CD4-positive, alpha-beta memory T cell (primary cell): ENCODE data around the gene RALGDS. TPM values are rescaled to one million over a fixed set of nuclear protein-coding genes. Genes with fewer than 3 reads are reported as not detected.
"Not testable (repeated sequence)": the region's sequence is repeated elsewhere in the genome, so short reads cannot be mapped to it uniquely, and the experiment has no call there.

Source experiments
- CTCF ChIA-PET: fragments of 350-600 bp; sonication (Branson Sonifier 250); formaldehyde crosslinking; loops from one replicate; lab custom pipeline; 2021; ENCODE audit warnings: inconsistent platforms; ENCODE audit not compliant: partially characterized antibody; lab: Charles Lee
- POLR2A ChIA-PET: fragments of 350-600 bp; sonication (Branson Sonifier 250); formaldehyde crosslinking; loops from one replicate; lab custom pipeline; 2021; ENCODE audit not compliant: partially characterized antibody; lab: Charles Lee
- DNase-seq, 5 donors: peaks; one replicate each; pipeline versions ENCODE4 v3.0.0 to v3.0.0-alpha.2; 2020 to 2022; ENCODE audit warnings: mixed read lengths in 1 of 5
- H3K27ac ChIP-seq: one replicate; pipeline ENCODE4 v1.7.0; 2013; ENCODE audit warnings: low read depth, low read length
- H3K27me3 ChIP-seq: 2 replicates; pipeline ENCODE4 v1.7.0; 2013; ENCODE audit warnings: mild to moderate bottlenecking, low read length, moderate library complexity; ENCODE audit not compliant: insufficient read depth
- H3K36me3 ChIP-seq: 2 replicates; pipeline ENCODE4 v1.7.0; 2013; ENCODE audit warnings: mild to moderate bottlenecking, low read length, moderate library complexity; ENCODE audit not compliant: insufficient read depth
- H3K4me1 ChIP-seq: 2 replicates; pipeline ENCODE4 v1.7.0; 2013; ENCODE audit warnings: mild to moderate bottlenecking, low read length, moderate library complexity; ENCODE audit not compliant: insufficient read depth
- H3K4me3 ChIP-seq, 2 donors: one replicate each; pipeline ENCODE4 v1.7.0; 2013; ENCODE audit warnings: low read length in 2 of 2, mild to moderate bottlenecking in 1 of 2
- H3K9me3 ChIP-seq, 2 donors: one replicate each; pipeline ENCODE4 v1.7.0; 2013; ENCODE audit warnings: low read length in 2 of 2, control low read depth in 1 of 2; ENCODE audit not compliant: control insufficient read depth in 1 of 2
- H3K27ac Mint-ChIP-seq, 7 donors: one replicate each; pipeline ENCODE4 v1.8.0; 2020 to 2021; ENCODE audit warnings: mixed read lengths in 7 of 7, mild to moderate bottlenecking in 6 of 7, inconsistent platforms in 3 of 7, moderate library complexity in 3 of 7
- H3K27me3 Mint-ChIP-seq, 2 donors: one replicate each; pipeline ENCODE4 v1.8.0; 2020 to 2021; ENCODE audit warnings: mixed read lengths in 2 of 2
- H3K36me3 Mint-ChIP-seq, 2 donors: one replicate each; pipeline ENCODE4 v1.8.0; 2020 to 2021; ENCODE audit warnings: mixed read lengths in 2 of 2, inconsistent platforms in 1 of 2, mild to moderate bottlenecking in 1 of 2
- H3K4me1 Mint-ChIP-seq, 4 donors: one replicate each; pipeline ENCODE4 v1.8.0; 2020 to 2021; ENCODE audit warnings: mixed read lengths in 4 of 4, mild to moderate bottlenecking in 1 of 4
- H3K4me3 Mint-ChIP-seq, 8 donors: one replicate each; pipeline ENCODE4 v1.8.0; 2020 to 2021; ENCODE audit warnings: mixed read lengths in 8 of 8, mild to moderate bottlenecking in 7 of 8, moderate library complexity in 6 of 8, inconsistent platforms in 3 of 8
- H3K9me3 Mint-ChIP-seq, 8 donors: one replicate each; pipeline ENCODE4 v1.8.0; 2020 to 2021; ENCODE audit warnings: mixed read lengths in 8 of 8, mild to moderate bottlenecking in 5 of 8, inconsistent platforms in 3 of 8, moderate library complexity in 1 of 8
- intact Hi-C: fragments of 100-400 bp; cut with micrococcal nuclease; formaldehyde crosslinking; loops from one replicate; pipeline ENCODE4 v1.15.1; 2023
- polyA plus RNA-seq, 2 donors: library from polyadenylated mRNA; unstranded; fragments of 300-500 nt; fragmentation: Illumina TruSeq; gene quantifications; one replicate each; pipeline ENCODE4 v1.2.3, GENCODE V29; 2021
- total RNA-seq, 2 experiments: library from RNA; stranded (reverse); gene quantifications; one replicate each; pipeline ENCODE4 v1.2.3, GENCODE V29; 2021

Gene RALGDS
- total and polyA plus RNA-seq, 4 experiments from 2014 or later, result 27.9 to 131 (median 95.2) TPM

DNA sequence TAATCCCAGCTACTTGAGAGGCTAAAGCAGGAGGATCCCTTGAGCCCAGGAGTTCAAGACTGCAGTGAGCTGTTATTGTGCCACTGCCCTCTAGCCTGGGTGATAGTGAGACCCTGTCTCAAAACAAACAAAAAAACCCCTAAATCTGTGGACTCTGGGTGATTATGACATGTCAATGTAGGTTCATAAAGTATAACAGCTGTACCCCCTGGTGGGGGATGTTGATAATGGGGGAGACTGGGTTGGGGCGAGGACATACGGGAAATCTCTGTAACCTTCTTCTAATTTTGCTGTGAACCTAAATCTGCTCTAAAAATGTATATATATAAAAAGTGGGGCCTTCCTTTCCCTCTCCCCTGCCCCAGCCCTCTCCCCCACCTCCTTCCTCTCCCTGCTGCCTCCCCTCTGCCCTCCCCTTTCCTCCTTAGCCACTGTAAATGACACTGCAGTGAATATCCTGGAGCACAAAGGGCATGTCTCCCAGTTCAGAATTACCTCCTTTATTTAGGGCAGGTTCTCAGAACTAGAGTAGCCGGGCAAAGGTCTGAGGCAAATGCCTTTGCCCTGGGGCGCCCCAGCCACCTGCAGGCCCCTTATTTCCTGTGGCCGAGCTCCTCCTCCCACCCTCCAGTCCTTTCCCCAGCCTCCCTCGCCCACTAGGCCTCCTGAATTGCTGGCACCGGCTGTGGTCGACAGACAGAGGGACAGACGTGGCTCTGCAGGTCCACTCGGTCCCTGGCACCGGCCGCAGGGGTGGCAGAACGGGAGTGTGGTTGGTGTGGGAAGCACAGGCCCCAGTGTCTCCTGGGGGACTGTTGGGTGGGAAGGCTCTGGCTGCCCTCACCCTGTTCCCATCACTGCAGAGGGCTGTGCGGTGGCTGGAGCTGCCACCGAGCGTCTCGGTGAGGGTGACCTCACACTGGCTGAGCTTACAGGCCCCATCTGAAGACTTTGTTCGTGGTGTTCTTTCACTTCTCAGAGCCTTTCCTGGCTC is 40.0 kb downstream of the RALGDS start:
- H3K27me3 ChIP-seq, H3K4me3 ChIP-seq, H3K4me3 Mint-ChIP-seq, H3K27ac ChIP-seq, H3K27me3 Mint-ChIP-seq, H3K4me1 ChIP-seq, H3K9me3 ChIP-seq, intact Hi-C loops, H3K27ac Mint-ChIP-seq, POLR2A ChIA-PET, DNase-seq, H3K9me3 Mint-ChIP-seq, H3K36me3 ChIP-seq, H3K4me1 Mint-ChIP-seq, H3K36me3 Mint-ChIP-seq: not testable (repeated sequence)
- CTCF ChIA-PET, result interaction anchor here (1.1 kb wide), 1 partner anchor 63 kb away, joined by 3 read pairs; no protein-coding TSS in a partner anchor

DNA sequence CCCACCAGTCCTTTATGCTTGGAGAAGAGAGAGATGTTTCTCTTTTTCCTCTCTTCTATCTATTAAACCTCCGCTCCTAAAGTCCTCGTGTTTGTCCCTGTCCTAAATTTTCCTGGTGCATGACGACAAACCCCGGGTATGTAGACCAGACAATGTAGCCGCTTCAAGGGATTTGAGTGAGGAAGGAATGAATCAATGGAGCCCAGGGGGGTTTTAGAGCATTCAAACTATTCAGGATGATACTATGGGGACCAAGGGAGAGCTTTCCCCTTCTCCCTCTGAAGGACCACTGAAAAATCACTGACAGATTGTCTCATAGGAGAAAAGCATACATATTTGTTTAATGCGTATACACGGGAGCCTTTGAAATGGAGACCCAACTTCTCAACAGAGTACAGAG is 40.9 kb downstream of the RALGDS start:
- Mint-ChIP-seq H3K4me3 (no peak overlapping the region), H3K9me3 (no peaks in the 10 kb centered on the region), H3K36me3 (no peaks in the 10 kb centered on the region), H3K27me3 (peaks cover 0 to 4% of the 10 kb centered on the region in 2 donors), H3K27ac (no peak overlapping the region), H3K4me1 (no peaks in the 10 kb centered on the region)
- Histone ChIP-seq H3K4me3 (no peak overlapping the region), H3K4me1 (no peaks in the 10 kb centered on the region), H3K27ac (no peak overlapping the region), H3K9me3 (no peaks in the 10 kb centered on the region), H3K27me3 (no peaks in the 10 kb centered on the region), H3K36me3 (no peaks in the 10 kb centered on the region)
- CTCF ChIA-PET, result interaction anchor here (1.1 kb wide), 1 partner anchor 64 kb away, joined by 3 read pairs; no protein-coding TSS in a partner anchor
- no peak for DNase-seq
- POLR2A ChIA-PET, result no interaction called here
- intact Hi-C loops, result no loop called here

DNA sequence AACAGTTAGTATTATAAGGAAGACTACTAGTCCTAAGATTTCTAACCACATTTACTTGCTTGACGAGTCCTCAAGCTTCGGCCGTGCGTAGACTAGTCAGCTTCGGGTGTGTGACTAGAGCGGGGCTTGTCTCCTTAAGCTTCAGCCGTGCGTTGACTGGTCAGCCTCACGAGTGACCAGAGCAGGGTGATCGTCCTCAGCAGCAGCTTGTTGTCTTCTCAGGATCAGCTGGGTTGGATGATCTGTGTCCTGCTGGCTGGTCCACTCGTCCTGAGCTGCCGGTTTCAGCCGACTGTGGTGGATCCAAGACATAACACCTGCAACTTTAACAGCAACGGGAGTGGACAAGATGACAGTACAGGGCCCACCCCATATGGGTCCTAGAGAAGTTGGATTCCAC is 42.6 kb downstream of the RALGDS start:
- Histone ChIP-seq H3K4me3 (no peak overlapping the region), H3K9me3 (no peaks in the 10 kb centered on the region), H3K27ac (no peak overlapping the region), H3K36me3 (no peaks in the 10 kb centered on the region), H3K27me3 (no peaks in the 10 kb centered on the region), H3K4me1 (no peaks in the 10 kb centered on the region)
- intact Hi-C loops, result no loop called here
- H3K27ac Mint-ChIP-seq, result no peak overlapping the region
- no peaks in the 10 kb centered on the region for H3K36me3 Mint-ChIP-seq
- ChIA-PET CTCF (no interaction called here), POLR2A (no interaction called here)
- peaks cover 0 to 4% of the 10 kb centered on the region in 2 donors for H3K27me3 Mint-ChIP-seq
- H3K4me1 Mint-ChIP-seq, result no peaks in the 10 kb centered on the region
- no peaks in the 10 kb centered on the region for H3K9me3 Mint-ChIP-seq
- no peak for DNase-seq
- H3K4me3 Mint-ChIP-seq, result no peak overlapping the region

DNA sequence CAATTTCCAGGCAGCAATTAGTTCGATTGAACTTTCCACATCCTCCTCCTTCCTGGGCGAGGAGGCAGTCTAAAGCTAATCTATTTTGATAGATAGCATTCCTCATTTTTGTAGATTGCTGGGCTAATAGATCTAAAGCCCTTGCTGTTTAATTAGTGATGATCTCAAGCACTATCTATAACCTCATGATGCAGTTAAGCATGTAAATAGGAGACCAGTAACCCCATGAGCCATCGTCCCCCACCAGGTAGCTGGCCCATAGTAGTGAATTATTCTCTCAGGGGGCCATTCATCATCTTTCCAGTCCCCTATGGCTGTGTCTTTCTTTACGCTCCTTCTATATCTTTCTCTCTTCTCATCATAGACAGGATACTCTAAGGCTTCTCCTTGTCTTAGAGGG is 44.3 kb downstream of the RALGDS start:
- no peaks in the 10 kb centered on the region for H3K27me3 ChIP-seq
- H3K36me3 ChIP-seq, result no peaks in the 10 kb centered on the region
- ChIA-PET POLR2A (no interaction called here), CTCF (no interaction called here)
- no peak overlapping the region for H3K4me3 ChIP-seq
- Mint-ChIP-seq H3K27ac (no peak overlapping the region), H3K9me3 (no peaks in the 10 kb centered on the region), H3K36me3 (no peaks in the 10 kb centered on the region), H3K27me3 (peaks cover 0 to 4% of the 10 kb centered on the region in 2 donors), H3K4me1 (no peaks in the 10 kb centered on the region), H3K4me3 (no peak overlapping the region)
- H3K27ac ChIP-seq, result no peak overlapping the region
- intact Hi-C loops, result no loop called here
- no peaks in the 10 kb centered on the region for H3K9me3 ChIP-seq
- no peaks in the 10 kb centered on the region for H3K4me1 ChIP-seq
- no peak for DNase-seq

DNA sequence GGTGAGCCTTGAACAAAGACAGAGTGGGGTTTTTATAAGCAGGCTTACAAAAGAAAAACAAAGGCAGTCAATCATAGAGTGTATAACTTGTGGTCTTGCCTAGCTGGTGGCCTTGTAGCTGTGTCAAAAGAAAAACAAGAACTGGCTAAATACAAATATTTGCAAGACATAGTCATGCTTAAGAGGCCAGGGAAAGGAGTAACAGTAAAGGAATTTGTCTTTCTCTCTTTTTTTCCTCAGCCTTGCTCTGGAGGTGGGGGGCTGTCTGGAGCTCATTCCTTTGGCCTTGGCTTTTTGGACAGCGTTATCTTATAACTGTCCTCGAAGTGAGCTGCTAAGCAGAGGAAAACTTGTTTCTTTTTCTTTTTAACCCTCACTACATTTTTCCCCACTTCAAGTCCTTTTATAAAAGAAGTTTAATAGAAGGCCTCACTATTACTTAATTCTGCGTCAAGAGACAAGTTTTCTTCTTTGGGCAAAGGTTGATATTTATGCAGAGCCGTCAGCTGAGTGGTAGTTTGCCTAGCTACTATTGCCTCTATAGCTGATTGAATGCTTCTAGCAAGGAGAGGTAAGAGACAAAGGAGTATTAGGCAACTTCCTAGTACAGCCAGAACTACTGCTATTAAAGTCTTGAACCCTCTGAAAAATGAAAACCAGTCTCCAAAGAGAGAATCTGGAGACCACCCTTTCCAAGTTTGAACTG is 45.0 kb downstream of the RALGDS start:
- peaks cover 0 to 4% of the 10 kb centered on the region in 2 donors for H3K27me3 Mint-ChIP-seq
- Histone ChIP-seq H3K9me3 (no peaks in the 10 kb centered on the region), H3K4me1 (no peaks in the 10 kb centered on the region), H3K27ac (no peak overlapping the region), H3K4me3 (no peak overlapping the region), H3K27me3 (no peaks in the 10 kb centered on the region), H3K36me3 (no peaks in the 10 kb centered on the region)
- no peak overlapping the region for H3K4me3 Mint-ChIP-seq
- no peaks in the 10 kb centered on the region for H3K9me3 Mint-ChIP-seq
- intact Hi-C loops, result no loop called here
- H3K27ac Mint-ChIP-seq, result no peak overlapping the region
- ChIA-PET CTCF (interaction anchor here (0.7 kb wide), 1 partner anchor 54 kb away, joined by 5 read pairs; no protein-coding TSS in a partner anchor), POLR2A (interaction anchor here (0.8 kb wide), 1 partner anchor 51 kb away, joined by 3 read pairs; no protein-coding TSS in a partner anchor)
- H3K36me3 Mint-ChIP-seq, result no peaks in the 10 kb centered on the region
- DNase-seq, result no peak
- H3K4me1 Mint-ChIP-seq, result no peaks in the 10 kb centered on the region

DNA sequence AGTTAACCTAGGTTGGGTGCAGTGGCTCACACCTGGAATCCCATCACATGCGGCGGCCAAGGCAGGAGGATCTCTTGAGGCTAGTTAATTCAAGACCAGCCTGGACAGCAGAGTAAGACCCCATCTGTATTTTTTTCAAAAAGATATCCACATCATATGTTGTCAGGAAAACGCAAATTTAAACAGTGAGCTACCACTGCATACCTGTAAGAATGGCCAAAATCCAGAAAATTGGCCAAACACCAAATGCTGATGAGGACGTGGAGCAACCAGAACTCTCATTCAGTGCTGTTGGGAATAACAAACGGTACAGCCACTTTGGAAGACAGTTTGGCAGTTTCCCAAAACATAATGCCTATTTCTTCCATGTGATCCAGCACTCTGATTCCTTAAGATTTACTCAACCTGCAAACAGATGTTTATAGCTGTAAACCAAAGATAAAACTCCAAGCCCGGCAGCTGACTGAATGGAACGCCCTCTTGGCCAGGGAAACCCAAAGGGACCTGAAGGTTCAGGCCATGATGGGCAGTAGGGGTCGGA is 46.9 kb downstream of the RALGDS start:
- H3K4me3 ChIP-seq, result no peak overlapping the region
- H3K27me3 ChIP-seq, result no peaks in the 10 kb centered on the region
- Mint-ChIP-seq H3K36me3 (no peaks in the 10 kb centered on the region), H3K9me3 (no peaks in the 10 kb centered on the region), H3K27ac (no peak overlapping the region), H3K27me3 (no peaks in the 10 kb centered on the region), H3K4me1 (no peaks in the 10 kb centered on the region), H3K4me3 (no peak overlapping the region)
- H3K27ac ChIP-seq, result no peak overlapping the region
- ChIA-PET CTCF (interaction anchor here (0.9 kb wide), 1 partner anchor 70 kb away, joined by 3 read pairs; no protein-coding TSS in a partner anchor), POLR2A (interaction anchor here (1.2 kb wide), 1 partner anchor 43 kb away, joined by 3 read pairs; the partner anchor contains the start of gene GTF3C5)
- intact Hi-C loops, result no loop called here
- H3K36me3 ChIP-seq, result no peaks in the 10 kb centered on the region
- no peaks in the 10 kb centered on the region for H3K9me3 ChIP-seq
- DNase-seq, result no peak
- no peaks in the 10 kb centered on the region for H3K4me1 ChIP-seq
